Measurements from ENCODE around the gene VPS13D.

DNA sequence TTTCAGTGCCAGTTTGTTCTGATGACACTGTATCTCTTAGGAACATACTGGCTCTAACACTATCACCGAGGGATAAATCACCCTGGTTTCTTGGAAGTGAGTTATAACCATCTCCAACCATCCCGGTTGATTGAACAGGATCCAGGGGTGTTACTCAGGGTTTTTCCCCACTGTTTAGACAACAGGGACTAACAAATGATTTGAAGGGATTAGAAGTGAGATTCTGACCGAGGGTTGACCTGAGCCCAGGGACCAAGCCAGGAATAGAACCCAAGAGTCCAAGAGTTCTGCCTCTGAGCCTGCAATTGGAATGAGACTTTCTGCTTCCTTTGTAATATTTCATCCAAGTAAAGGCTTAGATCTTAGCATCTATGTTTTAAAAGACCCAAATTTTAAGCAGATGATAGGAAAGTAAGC is 234.2 kb downstream of the VPS13D start:
- TF ChIP-seq, protein P1, sequence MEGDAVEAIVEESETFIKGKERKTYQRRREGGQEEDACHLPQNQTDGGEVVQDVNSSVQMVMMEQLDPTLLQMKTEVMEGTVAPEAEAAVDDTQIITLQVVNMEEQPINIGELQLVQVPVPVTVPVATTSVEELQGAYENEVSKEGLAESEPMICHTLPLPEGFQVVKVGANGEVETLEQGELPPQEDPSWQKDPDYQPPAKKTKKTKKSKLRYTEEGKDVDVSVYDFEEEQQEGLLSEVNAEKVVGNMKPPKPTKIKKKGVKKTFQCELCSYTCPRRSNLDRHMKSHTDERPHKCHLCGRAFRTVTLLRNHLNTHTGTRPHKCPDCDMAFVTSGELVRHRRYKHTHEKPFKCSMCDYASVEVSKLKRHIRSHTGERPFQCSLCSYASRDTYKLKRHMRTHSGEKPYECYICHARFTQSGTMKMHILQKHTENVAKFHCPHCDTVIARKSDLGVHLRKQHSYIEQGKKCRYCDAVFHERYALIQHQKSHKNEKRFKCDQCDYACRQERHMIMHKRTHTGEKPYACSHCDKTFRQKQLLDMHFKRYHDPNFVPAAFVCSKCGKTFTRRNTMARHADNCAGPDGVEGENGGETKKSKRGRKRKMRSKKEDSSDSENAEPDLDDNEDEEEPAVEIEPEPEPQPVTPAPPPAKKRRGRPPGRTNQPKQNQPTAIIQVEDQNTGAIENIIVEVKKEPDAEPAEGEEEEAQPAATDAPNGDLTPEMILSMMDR (IDR thresholded peaks at IDR 0.05; ENCODE audit: borderline replicate concordance, extremely low read depth, low read length, poor library complexity, severe bottlenecking), result no peak
- no peak for TF ChIP-seq EZH2 (IDR thresholded peaks at IDR 0.05; ENCODE audit: borderline replicate concordance, low read depth, low read length, severe bottlenecking)
